Upper lobe of left lung (tissue), 4 donors: Measurements from ENCODE around the gene PCYT2.

Experiments
- CTCF ChIP-seq, 6 experiments: fragments of 450-650 bp in 4 of 6; fragments of 200-600 bp in 2 of 6; sonication (generic) in 2 of 6; IDR thresholded peaks; one replicate each; pipeline ENCODE4 v1.5.1; 2016 to 2019; ENCODE audit warnings: antibody characterized with exemption in 6 of 6
- EP300 ChIP-seq, 4 donors: sonication (generic); formaldehyde crosslinking; IDR thresholded peaks; one replicate each; pipeline ENCODE4 v1.5.1; 2017; ENCODE audit warnings: antibody characterized with exemption in 4 of 4, control low read depth in 2 of 4
- POLR2A ChIP-seq, 4 donors: fragments of 450-650 bp; IDR thresholded peaks; one replicate each; pipeline ENCODE4 v1.5.1; 2016 to 2017; ENCODE audit warnings: antibody characterized with exemption in 4 of 4, mild to moderate bottlenecking in 2 of 4

GRCh38 chr17:81930142-81931125 lies 19.2 kb upstream of the PCYT2 start:
- TF ChIP-seq CTCF (IDR thresholded peaks at IDR 0.05) (no peak), POLR2A (IDR thresholded peaks at IDR 0.05) (no peak), EP300 (IDR thresholded peaks at IDR 0.05) (no peak)
